Breast epithelium (tissue), 3 donors: ENCODE measurements around the gene LUZP1.

Experiments
- POLR2AphosphoS5 ChIP-seq, 3 donors: sonication (generic); formaldehyde crosslinking; IDR thresholded peaks; one replicate each; pipeline ENCODE4 v1.6.1; 2017; ENCODE audit warnings: antibody characterized with exemption in 3 of 3
- TF ChIP-seq, protein P1 (sequence below), 3 donors: fragments of 450-650 bp; IDR thresholded peaks; one replicate each; pipeline ENCODE4 v1.5.1; 2016 to 2017; ENCODE audit warnings: antibody characterized with exemption in 3 of 3, mild to moderate bottlenecking in 3 of 3, moderate library complexity in 3 of 3

- TF ChIP-seq, protein P1, sequence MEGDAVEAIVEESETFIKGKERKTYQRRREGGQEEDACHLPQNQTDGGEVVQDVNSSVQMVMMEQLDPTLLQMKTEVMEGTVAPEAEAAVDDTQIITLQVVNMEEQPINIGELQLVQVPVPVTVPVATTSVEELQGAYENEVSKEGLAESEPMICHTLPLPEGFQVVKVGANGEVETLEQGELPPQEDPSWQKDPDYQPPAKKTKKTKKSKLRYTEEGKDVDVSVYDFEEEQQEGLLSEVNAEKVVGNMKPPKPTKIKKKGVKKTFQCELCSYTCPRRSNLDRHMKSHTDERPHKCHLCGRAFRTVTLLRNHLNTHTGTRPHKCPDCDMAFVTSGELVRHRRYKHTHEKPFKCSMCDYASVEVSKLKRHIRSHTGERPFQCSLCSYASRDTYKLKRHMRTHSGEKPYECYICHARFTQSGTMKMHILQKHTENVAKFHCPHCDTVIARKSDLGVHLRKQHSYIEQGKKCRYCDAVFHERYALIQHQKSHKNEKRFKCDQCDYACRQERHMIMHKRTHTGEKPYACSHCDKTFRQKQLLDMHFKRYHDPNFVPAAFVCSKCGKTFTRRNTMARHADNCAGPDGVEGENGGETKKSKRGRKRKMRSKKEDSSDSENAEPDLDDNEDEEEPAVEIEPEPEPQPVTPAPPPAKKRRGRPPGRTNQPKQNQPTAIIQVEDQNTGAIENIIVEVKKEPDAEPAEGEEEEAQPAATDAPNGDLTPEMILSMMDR (IDR thresholded peaks at IDR 0.05): no peak
- no peak for TF ChIP-seq POLR2AphosphoS5 (IDR thresholded peaks at IDR 0.05)
Observed at GRCh38 chr1:23132033-23132432, 36.6 kb downstream of the LUZP1 start.
